Stomach smooth muscle (tissue), 2 donors: ENCODE measurements around the gene PDGFA.
"Not testable (repeated sequence)": the region's sequence is repeated elsewhere in the genome, so short reads cannot be mapped to it uniquely, and the experiment has no call there.

Experiments
- H3K27ac ChIP-seq: one replicate; pipeline ENCODE4 v1.7.0; 2013; ENCODE audit warnings: mild to moderate bottlenecking, low read length, inconsistent platforms
- H3K27me3 ChIP-seq, 2 donors: one replicate each; pipeline ENCODE4 v1.7.0; 2013; ENCODE audit warnings: low read length in 2 of 2; ENCODE audit not compliant: insufficient read depth in 2 of 2, control insufficient read depth in 1 of 2
- H3K36me3 ChIP-seq, 2 donors: one replicate each; pipeline ENCODE4 v1.7.0; 2013; ENCODE audit warnings: low read length in 2 of 2; ENCODE audit not compliant: control insufficient read depth in 2 of 2, insufficient read depth in 2 of 2
- H3K4me1 ChIP-seq: one replicate; pipeline ENCODE4 v1.7.0; 2013; ENCODE audit warnings: low read length; ENCODE audit not compliant: control insufficient read depth, insufficient read depth
- H3K4me3 ChIP-seq, 2 donors: one replicate each; pipeline ENCODE4 v1.7.0; 2013; ENCODE audit warnings: low read length in 2 of 2
- H3K9ac ChIP-seq, 2 donors: one replicate each; pipeline ENCODE4 v1.7.0; 2013; ENCODE audit warnings: low read length in 2 of 2, mild to moderate bottlenecking in 1 of 2
- H3K9me3 ChIP-seq, 2 donors: one replicate each; pipeline ENCODE4 v1.7.0; 2013; ENCODE audit warnings: low read length in 2 of 2; ENCODE audit not compliant: control insufficient read depth in 2 of 2
- donor health status: healthy.
- donor health status: Pancreatic carcinoma.

The PDGFA gene

GRCh38 chr7:560966-561630, 41.5 kb upstream of the PDGFA start:
- no peak overlapping the region for H3K9ac ChIP-seq
- H3K4me3 ChIP-seq: no peak overlapping the region
- H3K27me3 ChIP-seq: no peaks in the 10 kb centered on the region
- no peak overlapping the region for H3K27ac ChIP-seq
- no peaks in the 10 kb centered on the region for H3K36me3 ChIP-seq
- no peaks in the 10 kb centered on the region for H3K9me3 ChIP-seq
- no peaks in the 10 kb centered on the region for H3K4me1 ChIP-seq

GRCh38 chr7:559396-559705, 39.7 kb upstream of the PDGFA start:
- H3K9ac ChIP-seq: no peak overlapping the region
- H3K4me1 ChIP-seq: no peaks in the 10 kb centered on the region
- no peak overlapping the region for H3K4me3 ChIP-seq
- H3K27ac ChIP-seq: no peak overlapping the region
- H3K27me3 ChIP-seq: no peaks in the 10 kb centered on the region
- H3K9me3 ChIP-seq: no peaks in the 10 kb centered on the region
- no peaks in the 10 kb centered on the region for H3K36me3 ChIP-seq

DNA sequence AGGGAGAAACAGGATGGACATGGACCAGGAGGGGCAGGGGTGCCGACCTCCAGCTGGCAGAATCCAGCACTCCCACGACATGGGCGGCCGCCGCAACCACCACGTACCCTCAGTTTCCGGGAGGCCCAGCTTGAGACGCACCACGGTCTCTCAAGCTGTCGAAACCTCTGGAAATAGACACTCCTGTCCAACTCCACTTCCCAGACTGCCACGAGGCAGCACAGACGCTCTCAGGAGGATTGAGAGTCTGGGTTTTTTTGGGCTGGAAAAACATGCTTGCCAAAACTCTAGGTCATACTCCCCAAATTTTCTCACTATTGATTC, 37.9 kb upstream of the PDGFA start:
- no peaks in the 10 kb centered on the region for H3K36me3 ChIP-seq
- no peak overlapping the region for H3K4me3 ChIP-seq
- no peak overlapping the region for H3K9ac ChIP-seq
- H3K4me1 ChIP-seq: peaks cover 4% of the 10 kb centered on the region
- no peaks in the 10 kb centered on the region for H3K27me3 ChIP-seq
- H3K9me3 ChIP-seq: no peaks in the 10 kb centered on the region
- H3K27ac ChIP-seq: no peak overlapping the region

GRCh38 chr7:556837-557557, 37.4 kb upstream of the PDGFA start:
- H3K27ac ChIP-seq: no peak overlapping the region
- no peak overlapping the region for H3K9ac ChIP-seq
- no peaks in the 10 kb centered on the region for H3K9me3 ChIP-seq
- peaks cover 4% of the 10 kb centered on the region for H3K4me1 ChIP-seq
- no peaks in the 10 kb centered on the region for H3K27me3 ChIP-seq
- H3K4me3 ChIP-seq: no peak overlapping the region
- H3K36me3 ChIP-seq: no peaks in the 10 kb centered on the region

DNA sequence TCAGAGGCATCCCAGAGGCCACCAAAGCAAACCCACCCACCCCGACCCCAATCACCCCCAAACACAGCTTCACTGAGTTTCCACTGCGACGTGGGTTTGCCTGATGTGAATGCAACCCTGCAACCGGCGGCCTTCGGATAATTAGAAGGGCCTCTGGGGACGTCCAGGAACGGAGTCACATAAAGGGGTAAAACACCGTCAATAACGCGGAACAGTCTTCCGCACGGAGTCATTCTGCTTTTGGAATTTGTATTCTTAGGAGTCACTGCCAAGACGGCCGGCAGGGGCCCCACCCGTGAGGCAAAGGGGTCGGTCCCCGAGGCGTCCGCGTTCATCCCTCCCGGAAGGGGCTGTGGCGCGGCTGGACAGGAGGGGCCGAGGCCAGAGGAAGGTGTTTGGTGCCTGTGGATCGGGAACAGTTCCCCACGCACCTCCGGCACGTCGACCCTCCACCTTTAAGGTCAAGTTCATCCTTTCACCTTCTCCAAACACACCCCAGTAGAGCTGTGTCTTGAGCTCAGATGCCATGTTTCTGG, 36.7 kb upstream of the PDGFA start:
- Histone ChIP-seq H3K27me3 (no peaks in the 10 kb centered on the region), H3K9me3 (no peaks in the 10 kb centered on the region), H3K9ac (no peak overlapping the region), H3K36me3 (no peaks in the 10 kb centered on the region), H3K27ac (no peak overlapping the region), H3K4me3 (no peak overlapping the region), H3K4me1 (peaks cover 4% of the 10 kb centered on the region)

GRCh38 chr7:555551-556160, 36.0 kb upstream of the PDGFA start:
- Histone ChIP-seq H3K36me3 (no peaks in the 10 kb centered on the region), H3K27me3 (no peaks in the 10 kb centered on the region), H3K27ac (no peak overlapping the region), H3K4me1 (peaks cover 4% of the 10 kb centered on the region), H3K4me3 (no peak overlapping the region), H3K9ac (no peak overlapping the region), H3K9me3 (no peaks in the 10 kb centered on the region)

DNA sequence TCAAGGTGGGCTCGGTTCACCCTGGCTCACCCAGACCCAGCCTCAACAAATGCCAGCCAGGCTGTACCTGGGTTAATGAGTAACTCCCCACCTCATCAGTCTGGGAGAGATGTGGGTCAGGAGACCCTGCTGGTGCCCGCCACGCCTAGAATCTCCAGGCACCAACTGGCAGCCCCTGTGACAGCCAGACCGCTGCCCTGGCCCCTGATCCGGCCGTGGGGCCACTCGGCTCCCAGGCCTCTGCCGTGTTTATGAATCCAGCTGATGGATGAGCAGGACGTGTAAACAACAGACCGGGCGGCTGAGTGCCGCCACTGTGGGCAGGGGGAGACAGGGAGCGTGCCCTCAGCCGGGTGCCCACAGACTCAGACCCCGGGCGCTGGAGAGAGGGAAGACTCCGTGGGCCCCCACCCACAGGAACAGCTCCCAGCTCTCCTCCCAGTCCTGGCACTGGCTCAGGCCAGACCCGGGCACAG, 34.0 kb upstream of the PDGFA start:
- Histone ChIP-seq H3K9me3 (no peaks in the 10 kb centered on the region), H3K9ac (no peak overlapping the region), H3K4me3 (no peak overlapping the region), H3K4me1 (peaks cover 4% of the 10 kb centered on the region), H3K27ac (no peak overlapping the region), H3K27me3 (no peaks in the 10 kb centered on the region), H3K36me3 (no peaks in the 10 kb centered on the region)

GRCh38 chr7:552868-553635, 33.4 kb upstream of the PDGFA start:
- Histone ChIP-seq H3K27me3 (no peaks in the 10 kb centered on the region), H3K9ac (no peak overlapping the region), H3K4me3 (no peak overlapping the region), H3K36me3 (no peaks in the 10 kb centered on the region), H3K27ac (no peak overlapping the region), H3K4me1 (peaks cover 4% of the 10 kb centered on the region), H3K9me3 (no peaks in the 10 kb centered on the region)

DNA sequence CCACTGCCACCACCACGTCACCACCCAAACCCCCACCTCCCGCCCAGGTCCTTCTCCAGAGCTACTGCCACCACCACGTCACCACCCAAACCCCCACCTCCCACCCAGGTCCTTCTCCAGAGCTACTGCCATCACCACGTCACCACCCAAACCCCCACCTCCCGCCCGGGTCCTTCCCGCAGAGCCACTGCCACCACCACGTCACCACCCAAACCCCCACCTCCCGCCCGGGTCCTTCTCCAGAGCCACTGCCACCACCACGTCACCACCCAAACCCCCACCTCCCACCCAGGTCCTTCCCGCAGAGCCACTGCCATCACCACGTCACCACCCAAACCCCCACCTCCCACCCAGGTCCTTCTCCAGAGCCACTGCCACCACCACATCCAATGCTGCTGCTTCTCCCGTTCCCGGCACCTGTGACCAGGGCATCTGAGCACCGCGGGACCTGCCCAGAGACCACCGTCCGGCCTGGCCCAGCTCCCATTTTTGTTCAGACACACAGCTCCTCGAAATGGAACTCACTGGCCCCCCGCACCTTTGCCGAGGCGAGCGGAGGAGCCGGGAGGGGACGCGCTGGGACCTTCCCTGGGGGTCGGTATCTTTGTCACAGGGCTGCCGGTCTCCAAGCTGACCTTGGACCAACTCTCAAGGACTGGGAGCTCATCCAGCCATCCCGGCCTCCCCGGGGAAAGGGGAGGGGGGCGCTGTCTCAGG, 32.7 kb upstream of the PDGFA start:
- not testable (repeated sequence) for H3K4me3 ChIP-seq, H3K4me1 ChIP-seq, H3K9me3 ChIP-seq, H3K27me3 ChIP-seq, H3K36me3 ChIP-seq, H3K27ac ChIP-seq, H3K9ac ChIP-seq

- H3K9me3 ChIP-seq, H3K4me3 ChIP-seq, H3K36me3 ChIP-seq, H3K27ac ChIP-seq, H3K4me1 ChIP-seq, H3K9ac ChIP-seq, H3K27me3 ChIP-seq: not testable (repeated sequence)
These were observed 31.9 kb upstream of the PDGFA start for GRCh38 chr7:551615-551970.
